Kidney glomerular epithelial cell (primary cell): ENCODE measurements around the gene TICAM2.
"Not testable (repeated sequence)": the region's sequence is repeated elsewhere in the genome, so short reads cannot be mapped to it uniquely, and the experiment has no call there.

Source experiments
- DNase-seq: peaks from one replicate; lab custom pipeline; 2025; lab: John Stamatoyannopoulos, UW

TICAM2 gene

DNA sequence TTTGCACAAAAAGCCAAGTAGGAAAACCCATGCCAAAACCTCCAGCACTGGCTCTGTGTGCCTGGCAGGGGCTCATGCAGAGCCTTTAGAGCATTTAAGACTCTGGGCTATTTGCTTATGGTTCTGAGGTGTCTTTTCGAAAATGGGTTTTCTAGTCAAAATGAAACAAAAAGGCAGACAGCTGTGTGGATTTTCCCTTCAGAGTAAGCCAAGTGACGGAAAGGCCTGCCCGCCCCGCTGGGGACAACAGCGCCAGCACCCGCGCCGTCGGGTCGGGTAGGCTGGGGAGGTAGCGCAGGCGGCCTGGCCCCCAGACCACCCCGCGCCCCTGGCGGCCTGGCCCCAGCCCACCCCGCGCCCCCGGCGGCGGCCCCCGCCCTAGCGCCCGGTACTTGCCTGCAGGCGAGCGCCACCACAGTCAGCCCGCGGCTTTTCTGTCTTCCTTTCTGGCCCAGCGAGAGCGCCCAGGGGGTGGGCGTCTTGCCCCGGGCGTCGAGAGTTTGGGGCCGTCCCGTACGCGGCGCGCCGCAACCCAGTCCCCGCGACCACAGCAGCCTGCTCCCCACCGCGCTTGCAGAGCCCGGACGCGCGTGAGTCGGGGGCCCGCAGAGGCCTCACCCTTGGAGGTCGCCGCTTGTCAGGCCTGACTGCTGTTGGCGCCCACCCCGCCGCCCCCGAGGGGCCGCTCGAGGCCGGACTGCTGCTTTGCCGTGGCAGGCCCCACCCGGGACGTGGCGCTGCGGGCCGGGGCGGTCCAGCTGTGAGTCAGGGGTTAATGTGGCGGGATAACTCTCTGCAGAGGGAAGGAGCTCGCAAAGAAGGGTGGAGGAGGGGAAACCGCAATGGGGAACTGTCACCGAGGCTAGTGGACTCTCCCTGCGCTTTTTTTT lies at the start of gene TICAM2:
TSS of gene TICAM2 (minus strand) at position 779 of the 890 bp plus-strand sequence. CDS start 21,223 bp downstream, outside the sequence.
- DNase-seq = peak; percentile 20

DNA sequence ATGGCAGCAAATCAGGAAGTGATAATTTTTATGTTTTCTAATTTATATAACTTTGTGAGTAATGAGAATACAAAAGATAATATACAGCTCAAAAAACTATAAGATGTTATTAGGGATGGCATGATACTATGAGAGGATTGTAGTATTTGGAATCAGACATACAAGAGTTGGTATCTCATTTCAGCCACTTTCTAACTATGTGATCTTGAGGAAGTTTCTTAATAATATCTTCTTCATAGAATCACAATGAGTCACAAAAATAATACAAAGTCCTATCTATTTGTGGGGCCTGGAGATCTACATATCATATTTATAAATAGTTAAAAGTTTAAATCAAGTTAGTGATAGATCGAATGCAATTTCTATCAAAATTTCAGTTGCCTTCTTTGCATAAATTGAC lies 47.3 kb upstream of the TICAM2 start:
- no peak for DNase-seq

- DNase-seq = no peak
These were observed 45.8 kb upstream of the TICAM2 start for GRCh38 chr5:115648056-115648455.

DNA sequence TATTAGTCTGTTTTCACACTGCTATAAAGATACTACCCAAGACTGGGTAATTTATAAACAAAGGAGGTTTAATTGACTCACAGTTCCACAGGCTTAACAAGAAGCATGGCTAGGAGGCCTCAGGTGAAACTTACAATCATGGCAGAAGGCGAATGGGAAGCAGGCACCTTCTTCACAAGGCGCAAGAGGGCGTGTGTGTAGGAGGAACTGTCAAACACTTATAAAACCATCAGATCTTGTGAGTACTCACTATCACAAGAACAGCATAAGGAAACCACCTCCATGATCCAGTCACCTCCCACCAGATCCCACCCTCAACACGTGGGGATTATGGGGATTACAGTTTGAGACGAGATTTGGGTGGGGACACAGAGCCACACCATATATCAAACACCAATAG lies 43.1 kb upstream of the TICAM2 start:
- DNase-seq = not testable (repeated sequence)

DNA sequence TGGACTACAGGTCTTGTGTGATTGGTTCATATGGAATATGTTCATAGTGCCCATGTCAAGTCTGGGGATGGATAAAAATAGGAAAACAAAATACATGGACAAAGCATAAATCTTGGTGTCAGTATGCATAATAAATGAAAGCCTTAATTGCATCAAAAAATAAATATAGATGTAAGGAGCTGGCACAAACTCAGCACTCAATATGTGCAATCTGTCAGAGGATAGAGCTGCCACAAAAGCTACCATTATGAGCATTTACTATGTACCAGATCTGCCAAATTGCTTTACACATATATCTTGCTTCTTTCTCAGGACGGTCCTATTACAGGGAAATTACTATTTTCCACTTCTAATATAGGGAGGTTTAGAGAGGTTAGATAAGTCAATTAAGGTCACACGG lies 41.8 kb upstream of the TICAM2 start:
- no peak for DNase-seq

DNA sequence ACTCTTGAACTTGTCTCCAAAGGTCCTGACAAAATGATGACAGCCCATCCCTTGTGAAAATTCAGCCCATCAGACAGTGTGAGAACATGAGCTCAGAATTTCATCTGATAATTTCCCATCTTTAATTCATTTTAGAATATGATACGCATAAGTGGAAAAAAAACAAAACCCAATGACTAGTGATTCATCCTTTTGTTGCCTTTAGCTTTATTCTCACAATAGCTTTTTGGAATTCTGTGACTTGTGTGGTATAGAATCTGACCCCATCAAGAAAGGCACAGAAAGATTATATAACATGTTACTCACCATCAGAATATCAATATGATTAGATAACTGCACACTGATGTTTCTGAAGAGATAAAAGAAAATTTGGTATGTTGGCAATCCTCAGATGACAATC lies 39.7 kb upstream of the TICAM2 start:
- no peak for DNase-seq

DNA sequence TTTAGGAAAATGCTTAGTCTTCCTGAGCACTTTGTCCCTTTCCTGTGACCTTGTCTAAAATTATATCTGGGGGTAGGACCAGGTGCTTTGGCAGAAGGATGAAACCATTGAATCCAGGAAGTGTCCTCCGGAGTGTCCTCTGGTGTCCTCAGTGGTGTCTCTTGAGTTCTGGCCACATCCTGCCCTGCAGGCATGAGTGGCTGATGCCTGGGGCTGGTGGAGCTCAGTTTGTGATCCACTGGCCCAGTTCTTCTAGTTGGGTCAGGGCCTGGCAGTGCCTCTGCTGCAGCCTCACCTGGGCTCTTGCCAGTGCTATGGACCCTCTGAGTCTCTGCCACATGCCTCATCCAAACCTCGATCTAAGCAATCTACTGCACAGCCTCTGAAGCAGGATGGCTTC lies 38.0 kb upstream of the TICAM2 start:
- no peak for DNase-seq

- no peak for DNase-seq
These were observed 37.1 kb upstream of the TICAM2 start for GRCh38 chr5:115639377-115639776.

- DNase-seq = no peak
These were observed 35.2 kb upstream of the TICAM2 start for GRCh38 chr5:115637507-115637906.

DNA sequence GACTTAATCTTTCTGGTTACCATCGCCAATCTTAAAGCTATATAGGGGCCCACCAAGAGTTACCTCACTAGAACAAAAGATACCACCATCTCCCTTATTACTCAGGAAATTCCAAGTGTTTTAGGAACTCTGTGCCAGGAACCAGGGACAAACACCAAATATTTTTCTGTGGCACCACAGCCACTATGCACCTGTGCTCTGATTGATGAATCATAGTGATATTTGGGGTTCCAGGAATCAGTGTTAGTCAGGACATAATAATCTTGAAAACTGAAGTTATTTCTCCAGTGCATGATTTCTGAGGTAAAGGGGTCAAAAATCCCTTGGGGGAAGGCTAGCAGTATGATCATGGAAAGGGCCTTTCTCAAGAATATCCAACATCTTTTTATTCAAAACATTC lies 33.7 kb upstream of the TICAM2 start:
- DNase-seq = no peak

GRCh38 chr5:115634343-115635132 lies 32.3 kb upstream of the TICAM2 start:
- DNase-seq = peak; percentile 83

GRCh38 chr5:115629903-115630302 lies 27.6 kb upstream of the TICAM2 start:
- DNase-seq = no peak

GRCh38 chr5:115627295-115627865 lies 25.1 kb upstream of the TICAM2 start:
- no peak for DNase-seq

GRCh38 chr5:115626445-115626823 lies 24.2 kb upstream of the TICAM2 start:
- DNase-seq = peak; percentile 71

- peak; percentile 98 for DNase-seq
These were observed 23.5 kb upstream of the TICAM2 start, which contains the start of gene TMED7 for GRCh38 chr5:115625579-115626444. Gene TMED7, minus strand, starts transcription at chr5:115626036. Its CDS starts 244 bp downstream, at chr5:115625792.

- DNase-seq = no peak
These were observed 22.7 kb upstream of the TICAM2 start for GRCh38 chr5:115624994-115625393.

- no peak for DNase-seq
These were observed 21.4 kb upstream of the TICAM2 start for GRCh38 chr5:115623658-115624057.

- DNase-seq = no peak
These were observed 19.2 kb upstream of the TICAM2 start for GRCh38 chr5:115621365-115621900.

GRCh38 chr5:115616892-115617291 lies 14.6 kb upstream of the TICAM2 start:
- DNase-seq = no peak

- DNase-seq = no peak
These were observed 14.2 kb upstream of the TICAM2 start for GRCh38 chr5:115616472-115616871.

DNA sequence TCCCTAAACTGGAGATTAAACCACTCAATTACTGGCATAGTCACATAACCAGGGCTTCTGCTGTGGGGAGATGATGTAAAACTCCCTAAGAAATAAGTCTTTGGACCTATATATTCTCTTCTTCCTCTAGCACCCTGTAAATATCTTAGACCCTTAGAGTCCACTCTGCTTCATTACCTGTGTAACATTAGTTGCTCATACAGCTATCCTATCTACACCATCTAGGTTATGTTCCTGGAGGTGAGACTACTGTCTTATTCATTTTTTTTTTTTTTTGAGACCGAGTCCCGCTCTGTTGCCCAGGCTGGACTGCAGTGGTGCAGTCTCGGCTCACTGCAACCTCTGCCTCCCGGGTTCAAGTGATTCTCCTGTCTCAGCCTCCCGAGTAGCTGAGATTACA lies 9.6 kb upstream of the TICAM2 start:
- no peak for DNase-seq
